Naive thymus-derived CD8-positive, alpha-beta T cell (primary cell): ENCODE results near the gene WDR18. TPM values are rescaled to one million over a fixed set of nuclear protein-coding genes. Genes with fewer than 3 reads are reported as not detected.
"Not testable (repeated sequence)": the region's sequence is repeated elsewhere in the genome, so short reads cannot be mapped to it uniquely, and the experiment has no call there.

Experiments used
- ATAC-seq, 2 donors: fragments of 150-1000 bp; cut with Tn5 transposase in 1 of 2; sonication (Bioruptor Pico), chemical (Tn5 transposase) in 1 of 2; 1 replicate in 1 of 2; 2 replicates in 1 of 2; pipeline ENCODE4 v1.10.0; 2021; ENCODE audit warnings: mild to moderate bottlenecking in 2 of 2, moderate library complexity in 2 of 2
- POLR2A ChIA-PET: fragments of 350-600 bp; sonication (Branson Sonifier 250); formaldehyde crosslinking; loops from one replicate; lab custom pipeline; 2021; ENCODE audit warnings: antibody characterized with exemption; lab: Charles Lee
- DNase-seq, 10 donors: peaks; one replicate each; pipeline versions ENCODE4 v3.0.0 to v3.0.0-alpha.2; 2020 to 2022
- H3K27ac Mint-ChIP-seq, 10 donors: one replicate each; pipeline ENCODE4 v1.8.0; 2020 to 2022; ENCODE audit warnings: mild to moderate bottlenecking in 10 of 10, mixed read lengths in 10 of 10, moderate library complexity in 4 of 10, inconsistent platforms in 1 of 10
- H3K27me3 Mint-ChIP-seq, 5 donors: one replicate each; pipeline ENCODE4 v1.8.0; 2021 to 2022; ENCODE audit warnings: mixed read lengths in 5 of 5
- H3K36me3 Mint-ChIP-seq, 3 donors: one replicate each; pipeline ENCODE4 v1.8.0; 2020 to 2022; ENCODE audit warnings: mixed read lengths in 3 of 3, mild to moderate bottlenecking in 2 of 3, inconsistent platforms in 1 of 3
- H3K4me1 Mint-ChIP-seq, 4 donors: one replicate each; pipeline ENCODE4 v1.8.0; 2021 to 2022; ENCODE audit warnings: mixed read lengths in 4 of 4
- H3K4me3 Mint-ChIP-seq, 10 donors: one replicate each; pipeline ENCODE4 v1.8.0; 2020 to 2022; ENCODE audit warnings: mild to moderate bottlenecking in 10 of 10, mixed read lengths in 10 of 10, moderate library complexity in 6 of 10, inconsistent platforms in 1 of 10
- H3K9me3 Mint-ChIP-seq, 9 donors: one replicate each; pipeline ENCODE4 v1.8.0; 2020 to 2022; ENCODE audit warnings: mixed read lengths in 9 of 9, mild to moderate bottlenecking in 3 of 9, inconsistent platforms in 1 of 9, moderate library complexity in 1 of 9
- polyA plus RNA-seq, 3 donors: library from polyadenylated mRNA; unstranded; fragments of 300-500 nt; fragmentation: Illumina TruSeq; gene quantifications; one replicate each; pipeline ENCODE4 v1.2.3, GENCODE V29; 2021
- total RNA-seq, 8 experiments: library from RNA in 2 of 8; stranded (reverse) in 2 of 8; gene quantifications; one replicate each; pipeline ENCODE4 v1.2.3 and lab custom pipeline; 2021 to 2026

Gene WDR18
- total and polyA plus RNA-seq, 5 experiments from 2014 or later: 50.6 to 72.7 (median 54.1) TPM

DNA sequence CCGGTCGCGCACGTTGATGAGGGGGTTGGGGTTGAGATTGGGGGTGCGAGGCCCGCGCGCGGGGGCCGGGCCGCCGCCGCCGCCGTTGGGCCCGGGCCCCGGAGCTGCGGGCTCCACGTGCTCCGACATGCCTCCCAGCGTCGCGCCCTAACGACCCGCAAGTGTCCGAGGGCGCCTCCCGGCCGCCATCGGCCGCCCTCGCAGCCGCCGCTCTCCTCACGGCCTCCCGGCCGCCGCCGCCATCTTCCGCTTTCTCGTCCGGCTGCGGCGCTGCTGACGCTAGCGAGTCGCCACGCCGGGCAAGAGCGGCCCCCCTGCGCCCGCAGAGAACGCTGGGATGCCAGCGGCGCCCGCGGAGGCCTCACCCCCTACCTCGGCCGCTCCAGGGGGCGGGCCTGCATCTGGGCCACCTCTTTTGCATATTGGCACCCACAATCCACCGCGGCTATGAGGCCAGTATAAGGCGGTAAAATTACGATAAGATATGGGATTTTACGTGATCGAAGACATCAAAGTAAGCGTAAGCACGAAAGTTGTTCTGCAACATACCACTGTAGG lies 36.8 kb downstream of the WDR18 start, which contains the start of gene TMEM259:
TSS of gene TMEM259 (minus strand) at position 256 of the 558 bp plus-strand sequence. CDS start at position 129, 127 bp downstream.
- Mint-ChIP-seq H3K4me3 (peak within 1 kb of the TSS; percentile 86 to 94 (median 91)), H3K27me3 (peaks cover 0 to 6% (median 0%) of the 10 kb centered on the region in 5 donors), H3K9me3 (no peaks in the 10 kb centered on the region), H3K36me3 (peaks cover 0 to 6% (median 0%) of the 10 kb centered on the region in 3 donors), H3K27ac (peak within 1 kb of the TSS; percentile 96 to 100 (median 99)), H3K4me1 (peaks cover 18 to 53% (median 47%) of the 10 kb centered on the region in 4 donors)
- POLR2A ChIA-PET: interaction anchor here (0.6 to 22.1 kb wide), 18 partner anchors 8 to 254 kb away, joined by 3 to 1566 read pairs (median 4); partner anchors contain the start of genes ABCA7, ARHGAP45, CIRBP and FAM174C
- ATAC-seq (peak; percentile 84 to 86), DNase-seq (peak in 9 of 10 donors; percentile 94 to 99 (median 97))

DNA sequence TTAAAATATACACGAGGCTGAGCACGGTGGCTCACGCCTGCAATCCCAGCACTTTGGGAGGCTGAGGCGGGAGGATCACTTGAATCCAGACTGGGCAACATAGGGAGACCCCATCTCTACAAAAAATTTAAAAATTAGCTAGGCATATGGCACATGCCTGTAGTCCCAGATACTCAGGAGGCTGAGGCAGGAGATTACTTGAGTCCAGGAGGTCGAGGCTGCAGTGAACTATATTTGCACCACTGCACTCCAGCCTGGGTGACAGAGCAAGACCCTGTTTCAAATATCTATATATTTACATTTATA lies 39.7 kb downstream of the WDR18 start:
- ATAC-seq, H3K4me3 Mint-ChIP-seq, H3K9me3 Mint-ChIP-seq, H3K27me3 Mint-ChIP-seq, DNase-seq, H3K36me3 Mint-ChIP-seq: not testable (repeated sequence)
- Mint-ChIP-seq H3K4me1 (peaks cover 12 to 36% (median 25%) of the 10 kb centered on the region in 4 donors), H3K27ac (peak overlapping the region in 3 of 10 donors; percentile 28 to 60 (median 33))
- POLR2A ChIA-PET: interaction anchor here (0.9 to 22.1 kb wide), 4 partner anchors 9 to 79 kb away, joined by 4 to 1566 read pairs (median 212); partner anchors contain the start of genes ABCA7 and ARHGAP45

DNA sequence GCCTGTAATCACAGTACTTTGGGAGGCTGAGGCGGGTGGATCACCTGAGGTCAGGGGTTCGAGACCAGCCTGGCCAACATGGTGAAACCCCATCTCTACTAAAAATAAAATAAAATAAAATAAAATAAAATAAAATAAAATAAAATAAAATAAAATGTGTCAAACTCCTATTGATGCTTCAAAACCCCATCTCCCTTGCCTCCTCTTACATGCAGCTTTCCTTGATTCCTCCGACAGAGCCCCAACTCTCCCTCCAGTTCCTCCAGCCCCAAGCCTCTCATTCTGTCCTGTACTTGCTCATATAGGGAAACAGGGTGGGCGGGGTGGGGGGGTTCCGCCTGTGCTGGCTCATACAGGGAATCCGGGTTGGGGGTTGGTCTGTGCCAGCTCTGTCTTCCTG lies 40.9 kb downstream of the WDR18 start:
- POLR2A ChIA-PET: interaction anchor here (0.9 to 22.1 kb wide), 4 partner anchors 16 to 244 kb away, joined by 3 to 1566 read pairs (median 218); partner anchors contain the start of genes ABCA7, ARHGAP45 and CIRBP
- Mint-ChIP-seq H3K4me1 (peaks cover 13 to 30% (median 22%) of the 10 kb centered on the region in 4 donors), H3K4me3 (peak overlapping the region in 4 of 10 donors; percentile 29 to 44 (median 36)), H3K27ac (peak overlapping the region in 3 of 10 donors; percentile 43 to 79 (median 67))
- H3K36me3 Mint-ChIP-seq, H3K27me3 Mint-ChIP-seq, ATAC-seq, H3K9me3 Mint-ChIP-seq, DNase-seq: not testable (repeated sequence)

DNA sequence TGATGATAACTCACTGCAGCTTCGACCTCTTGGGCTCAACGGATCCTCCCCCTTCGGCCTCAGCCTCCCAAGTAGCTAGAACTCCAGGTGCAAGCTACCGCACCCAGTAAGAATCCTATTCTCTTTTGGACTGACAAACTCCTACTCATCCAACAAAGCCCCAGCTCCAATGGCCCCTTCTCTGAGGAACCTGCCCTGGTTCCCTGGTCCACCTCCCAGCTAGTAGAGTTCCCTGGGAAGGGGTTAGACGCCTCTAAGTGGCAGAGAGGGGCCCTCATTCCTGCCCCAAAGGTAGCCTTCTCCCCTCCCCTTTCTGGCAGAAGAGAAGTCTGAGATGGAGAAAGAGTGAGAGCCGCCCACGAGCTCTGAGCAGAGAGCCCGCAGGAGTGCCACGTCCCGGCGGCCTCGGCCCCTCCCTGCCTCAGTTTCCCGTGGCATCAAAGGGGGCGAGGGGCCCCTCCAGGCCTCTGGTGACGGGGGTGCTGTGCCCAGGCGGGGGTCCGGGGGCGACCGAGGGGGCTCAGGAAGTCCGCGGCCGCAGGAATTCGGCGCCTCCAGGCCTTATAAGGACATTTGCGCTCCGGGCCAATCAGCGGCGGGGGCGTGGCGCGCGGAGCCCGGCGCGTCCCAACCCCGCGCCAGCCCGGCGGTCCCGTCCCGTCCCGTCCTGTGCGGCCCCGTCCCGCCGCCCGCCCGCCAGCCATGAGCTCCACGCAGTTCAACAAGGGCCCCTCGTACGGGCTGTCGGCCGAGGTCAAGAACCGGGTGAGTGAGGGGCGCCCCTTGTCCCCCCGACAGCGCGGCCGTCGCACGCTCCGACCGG lies 42.0 kb downstream of the WDR18 start, which contains the start of gene CNN2:
TSS of gene CNN2 (plus strand) at position 649 of the 823 bp plus-strand sequence. CDS start at position 703, 54 bp downstream.
- DNase-seq (peak in 8 of 10 donors; percentile 46 to 71 (median 56)), ATAC-seq (peak; percentile 13 to 34)
- Mint-ChIP-seq H3K27ac (peak within 1 kb of the TSS; percentile 89 to 98 (median 96)), H3K9me3 (no peaks in the 10 kb centered on the region), H3K4me3 (peak within 1 kb of the TSS; percentile 94 to 99 (median 98)), H3K27me3 (peaks cover 0 to 5% (median 0%) of the 10 kb centered on the region in 5 donors), H3K4me1 (peaks cover 15 to 37% (median 29%) of the 10 kb centered on the region in 4 donors), H3K36me3 (peaks cover 0 to 11% (median 0%) of the 10 kb centered on the region in 3 donors)
- POLR2A ChIA-PET: interaction anchor here (0.6 to 22.1 kb wide), 18 partner anchors 9 to 249 kb away, joined by 3 to 1566 read pairs (median 6); partner anchors contain the start of genes ABCA7, ARHGAP45, CIRBP and FAM174C

DNA sequence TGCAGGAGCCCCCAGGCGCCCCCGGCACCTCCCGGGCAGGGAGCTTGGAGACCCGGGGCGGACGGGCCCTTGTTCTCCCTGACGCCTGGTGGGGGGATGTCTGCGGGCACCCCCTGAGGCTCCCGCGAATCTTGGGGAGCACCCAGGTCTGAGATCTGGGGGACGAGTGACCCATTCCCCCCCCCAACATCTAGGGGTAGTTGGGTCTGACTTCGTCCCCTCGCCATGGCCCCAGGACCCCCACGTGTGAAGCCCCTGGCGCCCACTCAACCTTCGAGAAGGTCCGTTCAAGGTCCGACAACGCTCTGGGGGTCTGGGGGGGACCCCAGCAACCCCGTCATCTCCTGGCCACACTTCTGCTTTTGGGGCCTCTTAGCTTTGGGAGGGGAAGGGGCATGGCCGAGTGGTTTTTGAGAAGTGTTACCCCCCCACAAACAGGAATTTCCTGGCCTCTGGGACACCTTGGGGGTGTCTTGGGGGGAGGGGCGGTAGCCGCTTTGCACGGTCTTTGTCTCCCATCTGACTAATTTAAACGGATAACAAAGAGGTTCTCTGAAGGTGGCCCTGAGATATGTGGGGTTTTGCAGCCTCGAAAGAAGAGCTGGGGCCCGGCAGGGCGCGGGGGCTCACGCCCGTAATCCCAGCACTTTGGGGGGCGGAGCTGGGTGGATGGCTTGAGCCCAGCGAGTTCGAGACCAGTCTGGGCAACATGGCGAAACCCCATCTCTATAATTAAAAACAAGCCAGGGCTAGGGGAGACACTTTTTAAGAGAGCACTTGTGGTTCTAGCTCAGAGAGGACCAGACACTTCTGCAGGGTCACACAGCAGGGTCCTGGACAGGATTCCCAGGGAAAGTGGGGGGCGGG lies 42.9 kb downstream of the WDR18 start:
- DNase-seq (peak in 4 of 10 donors; percentile 42 to 59 (median 52)), ATAC-seq (peak in 1 of 2 donors; percentile 5)
- peaks cover 0 to 16% (median 0%) of the 10 kb centered on the region in 3 donors for H3K36me3 Mint-ChIP-seq
- H3K27me3 Mint-ChIP-seq: no peaks in the 10 kb centered on the region
- peak overlapping the region; percentile 89 to 98 (median 96) for H3K27ac Mint-ChIP-seq
- peaks cover 11 to 29% (median 23%) of the 10 kb centered on the region in 4 donors for H3K4me1 Mint-ChIP-seq
- peak overlapping the region; percentile 94 to 99 (median 98) for H3K4me3 Mint-ChIP-seq
- H3K9me3 Mint-ChIP-seq: no peaks in the 10 kb centered on the region
- POLR2A ChIA-PET: interaction anchor here (0.6 to 22.1 kb wide), 21 partner anchors 6 to 248 kb away, joined by 3 to 1566 read pairs (median 7); partner anchors contain the start of genes ABCA7, ARHGAP45, CIRBP and FAM174C

DNA sequence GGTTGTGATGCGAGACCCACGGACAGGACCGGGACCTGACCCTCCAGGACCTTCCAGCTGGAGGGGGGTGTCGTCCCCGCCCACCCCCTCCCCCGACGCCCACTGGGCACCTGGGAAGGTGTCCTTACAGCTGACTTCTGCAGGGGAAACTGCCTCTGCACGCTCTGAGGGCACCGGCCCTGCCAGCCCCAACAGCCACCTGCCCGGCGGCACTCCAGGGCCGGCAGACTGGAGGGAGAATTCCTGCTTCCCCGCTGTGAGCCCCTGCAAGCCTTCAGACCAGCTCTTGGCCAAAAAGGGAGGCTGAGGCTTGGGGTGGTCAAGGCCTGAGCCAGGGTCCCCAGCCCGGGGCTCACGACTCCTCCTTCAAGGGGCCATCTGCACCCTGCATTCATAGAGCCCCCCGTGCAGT lies 43.5 kb downstream of the WDR18 start:
- ATAC-seq (peak in 1 of 2 donors; percentile 23), DNase-seq (no peak)
- H3K27me3 Mint-ChIP-seq: no peaks in the 10 kb centered on the region
- peaks cover 12 to 36% (median 27%) of the 10 kb centered on the region in 4 donors for H3K4me1 Mint-ChIP-seq
- H3K27ac Mint-ChIP-seq: peak overlapping the region; percentile 89 to 98 (median 96)
- H3K36me3 Mint-ChIP-seq: peaks cover 0 to 23% (median 3%) of the 10 kb centered on the region in 3 donors
- POLR2A ChIA-PET: interaction anchor here (0.6 to 22.1 kb wide), 17 partner anchors 7 to 242 kb away, joined by 3 to 1566 read pairs (median 7); partner anchors contain the start of genes ABCA7, ARHGAP45, CIRBP and POLR2E
- H3K9me3 Mint-ChIP-seq: no peaks in the 10 kb centered on the region
- peak overlapping the region; percentile 94 to 99 (median 98) for H3K4me3 Mint-ChIP-seq

DNA sequence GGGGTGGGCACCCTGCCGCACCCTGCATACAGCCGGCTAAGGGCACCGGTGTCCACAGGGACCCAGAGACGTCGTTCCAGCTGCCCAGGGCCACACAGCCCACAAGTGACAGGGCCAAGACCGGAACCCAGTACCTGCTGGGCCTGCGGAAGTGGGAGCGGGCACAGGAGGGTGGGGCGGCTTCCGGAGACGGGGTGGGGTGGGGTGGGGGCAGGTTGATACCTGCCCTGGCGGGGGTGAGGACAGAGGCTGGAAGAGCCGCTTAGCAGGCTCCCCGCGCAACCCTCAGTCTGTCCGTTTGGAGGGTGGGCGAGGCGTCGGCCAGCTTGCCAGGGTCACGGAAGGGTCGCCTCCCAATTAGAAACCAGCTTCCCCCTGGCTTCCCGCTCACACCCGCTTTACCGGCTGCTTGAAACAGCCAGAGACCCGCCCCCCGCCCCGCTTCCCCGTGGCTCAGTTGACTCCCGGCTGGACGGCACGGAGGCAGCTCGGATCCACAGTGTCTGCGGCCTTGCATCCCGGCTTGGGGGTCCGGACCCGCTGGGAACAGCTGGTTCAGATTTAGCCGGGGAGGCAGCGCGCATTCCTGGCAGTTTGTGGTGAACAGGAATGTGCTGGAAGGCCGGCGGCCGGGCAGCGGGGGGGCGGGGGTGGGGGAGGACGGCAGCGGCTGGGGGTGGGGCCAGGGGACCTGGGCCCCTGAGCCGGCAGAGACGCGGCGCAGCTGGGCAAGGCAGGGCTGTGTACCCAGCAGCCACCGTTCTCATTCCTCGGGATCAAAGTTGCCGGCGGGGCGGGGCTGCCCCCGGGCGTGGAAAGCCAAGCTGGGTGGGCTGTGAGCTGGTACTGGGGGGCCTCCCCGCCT lies 44.1 kb downstream of the WDR18 start:
- peak; percentile 24 to 28 for ATAC-seq
- POLR2A ChIA-PET: interaction anchor here (0.5 to 22.1 kb wide), 16 partner anchors 8 to 241 kb away, joined by 3 to 1566 read pairs (median 9); partner anchors contain the start of genes ABCA7, ARHGAP45, CIRBP and POLR2E
- H3K36me3 Mint-ChIP-seq: peaks cover 0 to 29% (median 3%) of the 10 kb centered on the region in 3 donors
- no peaks in the 10 kb centered on the region for H3K27me3 Mint-ChIP-seq
- peaks cover 13 to 40% (median 33%) of the 10 kb centered on the region in 4 donors for H3K4me1 Mint-ChIP-seq
- peak overlapping the region; percentile 89 to 97 (median 94) for H3K27ac Mint-ChIP-seq
- peak; percentile 36 to 82 (median 62) for DNase-seq
- peak overlapping the region; percentile 87 to 99 (median 94) for H3K4me3 Mint-ChIP-seq
- no peaks in the 10 kb centered on the region for H3K9me3 Mint-ChIP-seq

DNA sequence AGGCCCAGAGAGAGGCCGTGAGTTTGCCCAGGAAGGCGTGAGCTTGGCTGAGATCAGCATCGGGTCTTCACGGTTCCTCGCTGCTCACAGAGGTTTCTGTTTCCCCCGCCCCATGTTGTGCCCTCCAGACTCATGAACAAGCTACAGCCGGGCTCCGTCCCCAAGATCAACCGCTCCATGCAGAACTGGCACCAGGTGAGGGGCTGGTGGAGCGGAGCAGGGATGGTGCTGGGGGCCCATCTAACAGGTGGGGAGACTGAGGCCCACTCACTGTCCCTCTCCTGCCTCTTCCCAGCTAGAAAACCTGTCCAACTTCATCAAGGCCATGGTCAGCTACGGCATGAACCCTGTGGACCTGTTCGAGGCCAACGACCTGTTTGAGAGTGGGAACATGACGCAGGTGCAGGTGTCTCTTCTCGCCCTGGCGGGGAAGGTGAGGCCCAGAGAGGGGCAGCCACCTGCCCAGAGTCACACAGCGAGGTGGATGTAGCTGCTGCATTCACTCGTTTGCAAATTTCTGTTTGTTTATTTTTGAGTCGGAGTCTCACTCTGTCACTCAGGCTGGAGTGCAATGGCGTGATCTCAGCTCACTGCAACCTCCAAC lies 48.2 kb downstream of the WDR18 start:
- POLR2A ChIA-PET: interaction anchor here (0.7 to 22.1 kb wide), 11 partner anchors 8 to 972 kb away, joined by 3 to 1566 read pairs (median 11); partner anchors contain the start of genes ABCA7, ARHGAP45, CIRBP and RNU6-2
- Mint-ChIP-seq H3K36me3 (peaks cover 0 to 52% (median 6%) of the 10 kb centered on the region in 3 donors), H3K9me3 (no peaks in the 10 kb centered on the region), H3K27me3 (no peaks in the 10 kb centered on the region), H3K4me1 (peaks cover 23 to 54% (median 50%) of the 10 kb centered on the region in 4 donors), H3K27ac (peak overlapping the region; percentile 68 to 97 (median 88)), H3K4me3 (peak overlapping the region in 4 of 10 donors; percentile 38 to 65 (median 54))
- DNase-seq (no peak), ATAC-seq (no peak)

DNA sequence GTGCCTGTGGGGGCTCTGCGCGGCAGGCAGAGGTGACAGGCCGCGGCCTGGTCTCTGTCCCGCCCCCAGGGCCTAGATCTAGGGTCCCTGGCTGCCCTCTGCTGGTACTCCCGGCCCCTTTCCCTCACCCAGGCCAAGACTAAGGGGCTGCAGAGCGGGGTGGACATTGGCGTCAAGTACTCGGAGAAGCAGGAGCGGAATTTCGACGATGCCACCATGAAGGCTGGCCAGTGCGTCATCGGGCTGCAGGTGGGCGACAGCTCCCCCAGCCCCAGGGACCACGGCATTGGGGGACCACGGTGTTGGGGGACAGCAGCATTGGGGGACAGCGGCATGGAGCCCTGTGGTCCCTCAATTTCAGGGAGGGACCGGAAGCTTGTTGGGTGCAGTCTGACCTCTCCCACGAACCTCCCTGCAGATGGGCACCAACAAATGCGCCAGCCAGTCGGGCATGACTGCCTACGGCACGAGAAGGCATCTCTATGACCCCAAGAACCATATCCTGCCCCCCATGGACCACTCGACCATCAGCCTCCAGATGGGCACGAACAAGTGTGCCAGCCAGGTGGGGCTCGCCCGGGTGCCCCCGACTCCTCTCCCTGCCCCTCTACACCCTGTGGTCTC lies 52.0 kb downstream of the WDR18 start:
- Mint-ChIP-seq H3K4me1 (peaks cover 32 to 72% (median 62%) of the 10 kb centered on the region in 4 donors), H3K9me3 (no peaks in the 10 kb centered on the region), H3K27ac (peak overlapping the region; percentile 44 to 98 (median 93)), H3K36me3 (peaks cover 0 to 55% (median 14%) of the 10 kb centered on the region in 3 donors), H3K4me3 (peak overlapping the region in 6 of 10 donors; percentile 9 to 73 (median 49)), H3K27me3 (no peaks in the 10 kb centered on the region)
- no peak for ATAC-seq
- DNase-seq: peak in 4 of 10 donors; percentile 29 to 71 (median 42)
- POLR2A ChIA-PET: interaction anchor here (3.2 to 12.3 kb wide), 3 partner anchors 11 to 40 kb away, joined by 10 to 768 read pairs (median 400); partner anchors contain the start of genes ARHGAP45, CNN2, RNU6-2 and TMEM259
